Sigmoid colon (tissue), 7 donors: ENCODE results near the gene NBAS. TPM values are rescaled to one million over a fixed set of nuclear protein-coding genes. Genes with fewer than 3 reads are reported as not detected.

Source experiments
- DNase-seq: peaks from one replicate; pipeline ENCODE4 v3.0.0-alpha.2; 2019
- H3K27ac ChIP-seq, 4 donors: fragments of 200-600 bp; sonication (generic); one replicate each; pipeline ENCODE4 v1.5.1; 2016 to 2019; ENCODE audit warnings: mild to moderate bottlenecking in 1 of 4
- H3K27me3 ChIP-seq, 3 donors: fragments of 200-600 bp; sonication (generic); one replicate each; pipeline ENCODE4 v1.5.1; 2019; ENCODE audit warnings: mild to moderate bottlenecking in 1 of 3
- H3K36me3 ChIP-seq, 4 donors: fragments of 200-600 bp; sonication (generic); one replicate each; pipeline ENCODE4 v1.5.1; 2016 to 2019
- H3K4me1 ChIP-seq, 4 donors: fragments of 200-600 bp; sonication (generic); one replicate each; pipeline ENCODE4 v1.5.1; 2017 to 2019
- H3K4me3 ChIP-seq, 4 donors: fragments of 200-600 bp; sonication (generic); one replicate each; pipeline ENCODE4 v1.5.1; 2017 to 2019; ENCODE audit warnings: mild to moderate bottlenecking in 2 of 4, moderate library complexity in 1 of 4
- H3K9me3 ChIP-seq, 4 donors: fragments of 200-600 bp in 3 of 4; sonication (generic) in 3 of 4; one replicate each; pipeline versions ENCODE4 v1.5.1 to v1.6.1; 2013 to 2019
- EP300 ChIP-seq, 4 donors: sonication (generic); formaldehyde crosslinking; IDR thresholded peaks; one replicate each; pipeline ENCODE4 v1.6.1; 2017; ENCODE audit warnings: antibody characterized with exemption in 4 of 4
- POLR2A ChIP-seq, 2 donors: fragments of 450-650 bp; IDR thresholded peaks; one replicate each; pipeline ENCODE4 v1.6.1; 2016; ENCODE audit warnings: antibody characterized with exemption in 2 of 2, mild to moderate bottlenecking in 2 of 2, moderate library complexity in 2 of 2
- POLR2AphosphoS5 ChIP-seq, 4 donors: sonication (generic); formaldehyde crosslinking; IDR thresholded peaks; one replicate each; pipeline ENCODE4 v1.6.1; 2017; ENCODE audit warnings: antibody characterized with exemption in 4 of 4
- WGBS, 2 donors: extraction: QIAGEN DNeasy Blood & Tissue Kit; methylation state at CpG; one replicate each; pipeline ENCODE4 v1.1.7; 2013; 5-methylcytosine and 5-hydroxymethylcytosine counted together
- intact Hi-C: fragments of 100-400 bp; cut with DNase I; formaldehyde crosslinking; loops from one replicate; pipeline ENCODE4 v1.15.1; 2023
- polyA plus RNA-seq, 3 donors: library from polyadenylated mRNA; stranded (reverse); fragments of 200-250 nt; gene quantifications; one replicate each; pipeline ENCODE4 v1.2.3, GENCODE V29; 2013
- total RNA-seq, 4 donors: library from RNA; depleted of rRNA; stranded (reverse); fragments of >200 nt; gene quantifications; one replicate each; pipeline ENCODE4 v1.1.0, GENCODE V29; 2016
- TF ChIP-seq, protein P1 (sequence below), 4 experiments: fragments of 450-650 bp in 3 of 4; fragments of 200-600 bp in 1 of 4; IDR thresholded peaks; one replicate each; pipeline ENCODE4 v1.5.1; 2016 to 2019; ENCODE audit warnings: antibody characterized with exemption in 4 of 4, mild to moderate bottlenecking in 3 of 4, moderate library complexity in 2 of 4
- donor health status: healthy with polysubstance abuse.
- donor health status: Bipolar disorder and iron deficiency.
- donor health status: healthy.

NBAS gene
- total and polyA plus RNA-seq, 7 donors, result 3.9 to 53.2 (median 41.9) TPM

DNA sequence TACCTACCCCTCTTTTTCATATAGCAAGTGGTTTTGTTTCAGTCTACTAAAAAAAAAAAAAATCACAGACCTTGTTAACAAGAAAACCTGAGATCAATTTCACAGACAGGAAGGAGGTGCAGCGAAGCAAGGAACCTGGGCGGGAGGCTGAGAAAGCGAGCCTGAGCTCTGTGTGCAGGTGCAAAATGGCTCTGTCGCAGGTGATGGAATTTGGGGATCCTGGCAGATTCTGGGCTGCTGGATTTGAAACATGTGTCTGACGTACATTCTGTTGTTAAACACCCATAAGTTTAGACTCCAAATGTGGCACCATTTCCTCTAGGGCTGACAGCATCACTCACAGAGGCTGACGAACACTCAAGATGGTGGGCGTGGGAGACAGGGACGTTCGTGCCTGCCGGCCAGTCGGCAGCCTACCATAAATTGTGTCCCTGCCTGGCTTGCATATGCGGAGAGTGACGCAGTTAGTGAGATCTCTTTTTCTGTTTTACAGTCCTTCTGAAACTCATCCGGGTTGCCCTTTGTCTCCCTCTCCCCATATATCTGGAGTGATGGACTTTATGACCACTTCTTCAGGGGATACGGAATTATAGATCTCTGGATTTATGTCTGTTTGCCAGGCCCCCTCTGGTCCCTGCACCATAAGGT lies 21.7 kb upstream of the NBAS start:
- no peaks in the 10 kb centered on the region for H3K9me3 ChIP-seq
- intact Hi-C loops, result no loop called here
- 68 to 73% methylated on average over 15 of the region's 15 CpGs for WGBS, 2 donors
- H3K27ac ChIP-seq, result no peak overlapping the region
- H3K4me1 ChIP-seq, result no peaks in the 10 kb centered on the region
- DNase-seq, result no peak
- no peak overlapping the region for H3K4me3 ChIP-seq
- H3K36me3 ChIP-seq, result no peaks in the 10 kb centered on the region
- no peaks in the 10 kb centered on the region for H3K27me3 ChIP-seq
- TF ChIP-seq POLR2AphosphoS5 (IDR thresholded peaks at IDR 0.05), result no peak
- TF ChIP-seq, protein P1, sequence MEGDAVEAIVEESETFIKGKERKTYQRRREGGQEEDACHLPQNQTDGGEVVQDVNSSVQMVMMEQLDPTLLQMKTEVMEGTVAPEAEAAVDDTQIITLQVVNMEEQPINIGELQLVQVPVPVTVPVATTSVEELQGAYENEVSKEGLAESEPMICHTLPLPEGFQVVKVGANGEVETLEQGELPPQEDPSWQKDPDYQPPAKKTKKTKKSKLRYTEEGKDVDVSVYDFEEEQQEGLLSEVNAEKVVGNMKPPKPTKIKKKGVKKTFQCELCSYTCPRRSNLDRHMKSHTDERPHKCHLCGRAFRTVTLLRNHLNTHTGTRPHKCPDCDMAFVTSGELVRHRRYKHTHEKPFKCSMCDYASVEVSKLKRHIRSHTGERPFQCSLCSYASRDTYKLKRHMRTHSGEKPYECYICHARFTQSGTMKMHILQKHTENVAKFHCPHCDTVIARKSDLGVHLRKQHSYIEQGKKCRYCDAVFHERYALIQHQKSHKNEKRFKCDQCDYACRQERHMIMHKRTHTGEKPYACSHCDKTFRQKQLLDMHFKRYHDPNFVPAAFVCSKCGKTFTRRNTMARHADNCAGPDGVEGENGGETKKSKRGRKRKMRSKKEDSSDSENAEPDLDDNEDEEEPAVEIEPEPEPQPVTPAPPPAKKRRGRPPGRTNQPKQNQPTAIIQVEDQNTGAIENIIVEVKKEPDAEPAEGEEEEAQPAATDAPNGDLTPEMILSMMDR (IDR thresholded peaks at IDR 0.05), result no peak
- TF ChIP-seq EP300 (IDR thresholded peaks at IDR 0.05), result no peak
- TF ChIP-seq POLR2A (IDR thresholded peaks at IDR 0.05), result no peak

DNA sequence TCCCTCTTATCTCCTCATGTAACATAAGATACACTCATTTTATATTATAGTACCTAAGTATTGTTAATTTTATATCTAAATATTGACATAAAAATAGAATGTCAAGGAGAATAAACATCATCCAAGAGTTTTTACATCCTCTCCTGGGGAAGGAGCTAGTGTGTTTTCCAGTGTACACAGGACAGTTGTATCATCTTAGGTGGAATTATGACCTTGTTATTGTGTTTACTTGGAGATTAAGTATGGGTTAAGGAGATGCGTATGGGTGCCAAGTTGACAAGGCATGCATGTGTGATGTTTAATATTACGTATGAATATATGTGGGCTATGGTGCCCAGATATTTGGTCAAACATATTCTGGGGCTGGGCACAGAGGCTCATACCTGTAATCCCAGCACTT lies 19.3 kb upstream of the NBAS start:
- H3K27ac ChIP-seq, result no peak overlapping the region
- no peaks in the 10 kb centered on the region for H3K4me1 ChIP-seq
- WGBS, 2 donors, result 78 to 82% methylated on average over 2 of the region's 2 CpGs
- no peaks in the 10 kb centered on the region for H3K9me3 ChIP-seq
- H3K27me3 ChIP-seq, result no peaks in the 10 kb centered on the region
- no peaks in the 10 kb centered on the region for H3K36me3 ChIP-seq
- TF ChIP-seq EP300 (IDR thresholded peaks at IDR 0.05) (no peak), POLR2A (IDR thresholded peaks at IDR 0.05) (no peak), POLR2AphosphoS5 (IDR thresholded peaks at IDR 0.05) (no peak)
- TF ChIP-seq, protein P1 (IDR thresholded peaks at IDR 0.05), result no peak
- no peak for DNase-seq
- intact Hi-C loops, result no loop called here
- no peak overlapping the region for H3K4me3 ChIP-seq

DNA sequence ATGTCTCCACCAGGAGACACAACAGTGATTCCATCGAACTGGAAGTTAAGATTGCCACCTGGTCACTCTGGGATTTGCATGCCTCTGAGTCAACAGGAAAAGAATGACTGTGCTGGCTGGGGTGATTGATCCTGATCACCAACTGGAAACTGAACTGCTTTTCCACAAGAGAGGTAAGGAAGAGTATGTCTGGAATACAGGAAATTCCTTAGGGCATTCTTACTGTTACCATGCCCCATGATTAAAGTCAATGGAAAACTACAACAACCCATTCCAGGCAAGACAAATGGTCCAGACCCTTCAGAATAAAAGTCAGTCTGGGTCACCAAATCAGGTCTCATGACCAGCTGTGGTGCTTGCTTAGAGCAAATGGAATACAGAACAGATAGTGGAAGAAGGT lies 18.5 kb upstream of the NBAS start:
- H3K9me3 ChIP-seq, result no peaks in the 10 kb centered on the region
- H3K36me3 ChIP-seq, result no peaks in the 10 kb centered on the region
- intact Hi-C loops, result loop anchor here (10.0 kb wide), 1 partner anchor 945 kb away; the partner anchor contains the start of gene LRATD1
- no peak overlapping the region for H3K4me3 ChIP-seq
- H3K27ac ChIP-seq, result no peak overlapping the region
- TF ChIP-seq POLR2A (IDR thresholded peaks at IDR 0.05), result no peak
- TF ChIP-seq POLR2AphosphoS5 (IDR thresholded peaks at IDR 0.05), result no peak
- TF ChIP-seq EP300 (IDR thresholded peaks at IDR 0.05), result no peak
- TF ChIP-seq, protein P1 (IDR thresholded peaks at IDR 0.05), result no peak
- no peaks in the 10 kb centered on the region for H3K4me1 ChIP-seq
- no peak for DNase-seq
- H3K27me3 ChIP-seq, result no peaks in the 10 kb centered on the region
- WGBS, 2 donors, result 57 to 75% methylated on average over 1 of the region's 1 CpG

DNA sequence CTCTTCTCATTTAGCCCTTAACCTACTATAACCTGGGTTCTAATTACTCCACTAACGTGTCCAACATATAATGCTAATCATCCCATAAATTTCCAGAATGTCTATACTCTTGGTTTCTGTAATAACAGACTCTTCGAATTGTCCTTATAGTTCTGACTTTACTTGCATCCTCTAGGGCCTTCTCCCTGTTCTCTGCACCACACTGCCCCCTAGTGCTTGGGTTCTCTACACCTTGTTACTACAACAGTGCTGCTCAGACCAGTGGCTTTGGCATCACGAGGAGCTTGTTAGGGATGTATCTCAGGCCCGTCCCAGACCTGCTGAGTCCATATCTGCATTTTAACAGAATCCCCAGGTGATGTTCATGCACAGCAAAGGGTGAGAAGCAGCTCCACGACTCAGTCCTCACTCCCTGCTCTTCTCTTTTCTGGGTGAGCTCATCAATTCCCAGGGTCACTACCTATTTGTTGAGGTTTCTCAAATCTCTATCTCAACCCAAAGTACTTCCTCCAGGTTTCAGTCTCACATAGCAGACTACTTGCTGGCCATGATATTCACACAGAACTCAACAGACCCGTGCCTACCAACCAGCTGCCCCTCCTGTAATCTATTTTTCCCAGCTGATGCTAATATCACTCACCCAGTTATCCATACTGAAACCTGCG lies 16.1 kb upstream of the NBAS start:
- peak; percentile 87 for DNase-seq
- Histone ChIP-seq H3K27ac (no peak overlapping the region), H3K27me3 (no peaks in the 10 kb centered on the region), H3K4me1 (no peaks in the 10 kb centered on the region), H3K9me3 (no peaks in the 10 kb centered on the region), H3K36me3 (no peaks in the 10 kb centered on the region), H3K4me3 (no peak overlapping the region)
- 15 to 21% methylated on average over 7 of the region's 7 CpGs for WGBS, 2 donors
- no peak for TF ChIP-seq EP300 (IDR thresholded peaks at IDR 0.05)
- no peak for TF ChIP-seq POLR2AphosphoS5 (IDR thresholded peaks at IDR 0.05)
- no peak for TF ChIP-seq POLR2A (IDR thresholded peaks at IDR 0.05)
- TF ChIP-seq, protein P1 (IDR thresholded peaks at IDR 0.05), result peak; percentile 27 to 67 (median 49)
- intact Hi-C loops, result loop anchor here (10.0 kb wide), 1 partner anchor 942 kb away; the partner anchor contains the start of gene LRATD1
